OCI-LY1 (cell line): ENCODE measurements around the gene GZF1.
"Not testable (repeated sequence)": the region's sequence is repeated elsewhere in the genome, so short reads cannot be mapped to it uniquely, and the experiment has no call there.

Experiments
- H2AFZ ChIP-seq: fragments of 200-600 bp; sonication (generic), shearing (Covaris generic); 2 replicates; pipeline ENCODE4 v1.6.0; 2014; ENCODE audit warnings: antibody characterized with exemption, mild to moderate bottlenecking, low read length
- H3F3A ChIP-seq: fragments of 200-600 bp; sonication (generic), shearing (Covaris generic); 2 replicates; pipeline ENCODE4 v1.6.0; 2014; ENCODE audit warnings: mild to moderate bottlenecking, antibody characterized with exemption, low read length, moderate library complexity; ENCODE audit not compliant: insufficient read depth
- H3K27ac ChIP-seq: fragments of 200-600 bp; sonication (generic); 2 replicates; pipeline ENCODE4 v1.5.1; 2014; ENCODE audit warnings: low read length, mixed run types, mild to moderate bottlenecking, low read depth; ENCODE audit not compliant: poor library complexity, severe bottlenecking
- H3K27me3 ChIP-seq: fragments of 200-600 bp; sonication (generic); 2 replicates; pipeline ENCODE4 v1.6.0; 2014; ENCODE audit warnings: antibody characterized with exemption, mild to moderate bottlenecking, low read length, moderate library complexity; ENCODE audit not compliant: insufficient read depth
- H3K36me3 ChIP-seq: fragments of 200-600 bp; sonication (generic); 2 replicates; pipeline ENCODE4 v1.6.1; 2014; ENCODE audit warnings: mild to moderate bottlenecking, antibody characterized with exemption, low read length, moderate library complexity, mixed read lengths; ENCODE audit not compliant: insufficient read depth
- H3K4me1 ChIP-seq: fragments of 200-600 bp; sonication (generic); 2 replicates; pipeline ENCODE4 v1.5.1; 2014; ENCODE audit warnings: mild to moderate bottlenecking, low read length, moderate library complexity; ENCODE audit not compliant: insufficient read depth, severe bottlenecking
- H3K4me2 ChIP-seq: fragments of 200-600 bp; sonication (generic), shearing (Covaris generic); 2 replicates; pipeline ENCODE4 v1.6.1; 2014; ENCODE audit warnings: low read length
- H3K4me3 ChIP-seq: fragments of 200-600 bp; sonication (generic); 2 replicates; pipeline ENCODE4 v1.5.1; 2014; ENCODE audit warnings: low read length, low read depth, mild to moderate bottlenecking, mixed read lengths; ENCODE audit not compliant: poor library complexity, severe bottlenecking
- H3K79me2 ChIP-seq: fragments of 200-600 bp; shearing (Covaris generic); 2 replicates; pipeline ENCODE4 v1.6.1; 2016; ENCODE audit warnings: mixed run types, low read length, mixed read lengths; ENCODE audit not compliant: insufficient read depth
- H3K9ac ChIP-seq: fragments of 200-600 bp; sonication (generic), shearing (Covaris generic); 2 replicates; pipeline ENCODE4 v1.6.1; 2014; ENCODE audit warnings: mild to moderate bottlenecking, low read length, mixed read lengths
- H3K9me2 ChIP-seq: fragments of 200-600 bp; sonication (generic), shearing (Covaris generic); 2 replicates; pipeline ENCODE4 v1.6.1; 2014; ENCODE audit warnings: low read depth, mild to moderate bottlenecking, low read length, mixed read lengths
- H3K9me3 ChIP-seq: fragments of 200-600 bp; shearing (Covaris generic); 2 replicates; pipeline ENCODE4 v1.6.1; 2014; ENCODE audit warnings: low read length, mixed read lengths
- H4K20me1 ChIP-seq: fragments of 200-600 bp; sonication (generic), shearing (Covaris generic); 2 replicates; pipeline ENCODE4 v1.6.0; 2016; ENCODE audit warnings: mild to moderate bottlenecking, low read length; ENCODE audit not compliant: insufficient read depth
- EZH2 ChIP-seq: fragments of 200-600 bp; sonication (generic), shearing (Covaris generic); IDR thresholded peaks from 2 replicates; pipeline ENCODE4 v1.8.0; 2017; ENCODE audit warnings: borderline replicate concordance, mixed run types, mild to moderate bottlenecking, antibody characterized with exemption, low read length, moderate library complexity, mixed read lengths
- TF ChIP-seq, protein P1 (sequence below): fragments of 200-600 bp; sonication (generic), shearing (Covaris generic); IDR thresholded peaks from 2 replicates; pipeline ENCODE4 v1.5.1; 2017; ENCODE audit warnings: mild to moderate bottlenecking, antibody characterized with exemption, low read length, moderate library complexity, mixed read lengths

The GZF1 gene

DNA sequence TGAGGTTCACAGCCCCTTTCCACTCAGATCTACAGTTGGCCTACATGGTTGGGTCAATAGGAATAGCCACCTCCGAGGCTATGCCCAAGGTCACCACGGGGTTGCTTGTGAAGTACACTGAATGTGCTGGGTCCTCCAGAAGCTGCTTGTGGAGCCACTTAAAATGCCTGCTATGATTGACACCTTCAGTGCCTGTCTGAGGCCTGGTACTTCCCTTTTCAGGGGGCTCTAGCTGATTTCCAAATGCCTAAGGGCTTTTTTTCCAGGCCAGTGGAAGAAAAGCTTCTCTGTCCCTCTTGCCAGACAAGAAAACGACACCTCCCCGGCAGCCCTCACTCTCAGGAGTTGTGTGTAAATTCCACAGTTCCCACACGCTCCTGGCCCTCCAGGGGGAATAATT, 17.6 kb upstream of the GZF1 start:
- H3K79me2 ChIP-seq = no peaks in the 10 kb centered on the region
- H3K27ac ChIP-seq = no peak overlapping the region
- peaks cover 3% of the 10 kb centered on the region for H3K4me1 ChIP-seq
- H3K9me2 ChIP-seq = no peaks in the 10 kb centered on the region
- H2AFZ ChIP-seq = no peak overlapping the region
- H4K20me1 ChIP-seq = no peaks in the 10 kb centered on the region
- no peaks in the 10 kb centered on the region for H3F3A ChIP-seq
- H3K36me3 ChIP-seq = no peaks in the 10 kb centered on the region
- H3K4me3 ChIP-seq = no peak overlapping the region
- no peaks in the 10 kb centered on the region; the same call in 1 of the 2 replicates for H3K27me3 ChIP-seq
- no peak overlapping the region for H3K4me2 ChIP-seq
- no peak for TF ChIP-seq EZH2
- TF ChIP-seq, protein P1, sequence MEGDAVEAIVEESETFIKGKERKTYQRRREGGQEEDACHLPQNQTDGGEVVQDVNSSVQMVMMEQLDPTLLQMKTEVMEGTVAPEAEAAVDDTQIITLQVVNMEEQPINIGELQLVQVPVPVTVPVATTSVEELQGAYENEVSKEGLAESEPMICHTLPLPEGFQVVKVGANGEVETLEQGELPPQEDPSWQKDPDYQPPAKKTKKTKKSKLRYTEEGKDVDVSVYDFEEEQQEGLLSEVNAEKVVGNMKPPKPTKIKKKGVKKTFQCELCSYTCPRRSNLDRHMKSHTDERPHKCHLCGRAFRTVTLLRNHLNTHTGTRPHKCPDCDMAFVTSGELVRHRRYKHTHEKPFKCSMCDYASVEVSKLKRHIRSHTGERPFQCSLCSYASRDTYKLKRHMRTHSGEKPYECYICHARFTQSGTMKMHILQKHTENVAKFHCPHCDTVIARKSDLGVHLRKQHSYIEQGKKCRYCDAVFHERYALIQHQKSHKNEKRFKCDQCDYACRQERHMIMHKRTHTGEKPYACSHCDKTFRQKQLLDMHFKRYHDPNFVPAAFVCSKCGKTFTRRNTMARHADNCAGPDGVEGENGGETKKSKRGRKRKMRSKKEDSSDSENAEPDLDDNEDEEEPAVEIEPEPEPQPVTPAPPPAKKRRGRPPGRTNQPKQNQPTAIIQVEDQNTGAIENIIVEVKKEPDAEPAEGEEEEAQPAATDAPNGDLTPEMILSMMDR = no peak
- no peaks in the 10 kb centered on the region for H3K9me3 ChIP-seq
- H3K9ac ChIP-seq = no peak overlapping the region

DNA sequence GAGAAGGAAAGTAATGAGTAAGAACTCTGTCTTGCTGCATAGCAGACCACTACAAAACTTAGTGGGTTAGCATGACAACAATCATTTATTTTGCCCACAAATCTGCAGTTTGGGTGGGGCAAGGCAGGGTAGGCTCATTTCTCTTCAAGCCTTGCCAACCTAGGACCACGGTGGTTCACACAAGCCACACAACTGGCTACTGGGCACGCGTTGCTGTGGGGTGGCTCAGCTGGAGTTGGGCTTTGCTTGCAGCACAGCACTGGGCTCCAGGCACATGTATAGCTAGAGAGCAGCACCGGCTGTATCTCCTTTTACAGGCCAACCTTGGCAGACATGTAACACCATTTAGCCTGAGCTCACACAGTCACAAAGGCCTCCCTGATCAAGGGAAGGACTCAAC, 16.0 kb upstream of the GZF1 start:
- H2AFZ ChIP-seq = no peak overlapping the region
- H3K4me3 ChIP-seq = no peak overlapping the region
- TF ChIP-seq, protein P1 = no peak
- no peak for TF ChIP-seq EZH2
- H4K20me1 ChIP-seq = no peaks in the 10 kb centered on the region
- H3K9me2 ChIP-seq = no peaks in the 10 kb centered on the region
- no peaks in the 10 kb centered on the region for H3K9me3 ChIP-seq
- no peaks in the 10 kb centered on the region; the same call in 1 of the 2 replicates for H3K36me3 ChIP-seq
- peaks cover 3% of the 10 kb centered on the region; the same call in 1 of the 2 replicates for H3K79me2 ChIP-seq
- no peak overlapping the region for H3K4me2 ChIP-seq
- peaks cover 7% of the 10 kb centered on the region for H3K4me1 ChIP-seq
- H3K27me3 ChIP-seq = no peaks in the 10 kb centered on the region; the same call in 1 of the 2 replicates
- H3F3A ChIP-seq = no peaks in the 10 kb centered on the region
- H3K27ac ChIP-seq = no peak overlapping the region
- H3K9ac ChIP-seq = no peak overlapping the region

DNA sequence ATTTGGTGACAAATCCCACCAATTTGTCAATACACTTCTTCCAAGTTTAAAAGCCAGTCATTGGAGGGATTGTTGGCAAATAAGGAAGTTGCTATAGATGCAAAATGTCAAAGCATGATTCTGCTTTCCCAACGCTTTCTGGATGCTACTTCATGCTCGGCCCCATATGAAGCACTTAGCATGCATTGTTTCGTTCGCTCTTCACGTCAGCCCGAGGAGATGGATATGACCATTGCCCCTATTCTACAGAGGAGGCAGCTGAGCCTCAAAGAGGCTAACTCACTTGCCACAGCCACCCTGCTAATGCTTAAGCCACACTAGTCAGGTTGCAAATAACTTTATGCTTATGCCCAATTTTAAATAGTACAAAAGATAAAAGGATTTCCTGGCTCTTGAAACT, 14.2 kb upstream of the GZF1 start:
- H3K9me2 ChIP-seq = no peaks in the 10 kb centered on the region
- no peak overlapping the region for H3K4me2 ChIP-seq
- H3K4me1 ChIP-seq = peaks cover 20% of the 10 kb centered on the region
- H2AFZ ChIP-seq = no peak overlapping the region
- H3K79me2 ChIP-seq = peaks cover 21% of the 10 kb centered on the region
- H3K9ac ChIP-seq = no peak overlapping the region
- H3K27ac ChIP-seq = no peak overlapping the region
- H3K27me3 ChIP-seq = no peaks in the 10 kb centered on the region; the same call in 1 of the 2 replicates
- H4K20me1 ChIP-seq = no peaks in the 10 kb centered on the region
- no peak overlapping the region for H3K4me3 ChIP-seq
- H3F3A ChIP-seq = no peaks in the 10 kb centered on the region
- no peaks in the 10 kb centered on the region; the same call in 1 of the 2 replicates for H3K36me3 ChIP-seq
- H3K9me3 ChIP-seq = no peaks in the 10 kb centered on the region
- TF ChIP-seq, protein P1 = no peak
- no peak for TF ChIP-seq EZH2

DNA sequence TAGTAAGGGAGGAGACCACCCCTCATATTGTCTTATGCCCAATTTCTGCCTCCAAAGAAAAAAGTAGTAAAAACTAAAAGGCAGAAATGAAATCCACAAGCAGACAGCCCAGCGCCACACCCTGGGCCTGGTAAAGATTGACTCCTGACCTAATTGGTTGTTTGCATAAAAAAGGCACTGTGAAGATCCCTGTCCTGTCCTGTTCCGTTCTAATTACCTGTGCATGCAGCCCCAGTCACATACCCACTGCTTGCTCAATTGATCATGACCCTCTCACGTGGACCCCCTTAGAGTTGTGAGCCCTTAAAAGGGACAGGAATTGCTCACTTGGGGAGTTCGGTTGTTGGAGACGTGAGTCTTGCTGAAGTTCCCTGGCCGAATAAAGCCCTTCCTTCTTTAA, 13.5 kb upstream of the GZF1 start:
- not testable (repeated sequence) for H3K27me3 ChIP-seq, H3K4me2 ChIP-seq, H4K20me1 ChIP-seq, H3K4me3 ChIP-seq, H3K36me3 ChIP-seq, H3F3A ChIP-seq, H3K27ac ChIP-seq, H3K9me2 ChIP-seq, H3K9ac ChIP-seq, H2AFZ ChIP-seq, H3K9me3 ChIP-seq
- peaks cover 23% of the 10 kb centered on the region for H3K79me2 ChIP-seq
- peaks cover 23% of the 10 kb centered on the region for H3K4me1 ChIP-seq
